CD4-positive, alpha-beta T cell treated with Interleukin-12 subunit alpha and Interleukin-12 subunit beta, for 1 hour (primary cell): Measurements from ENCODE around the gene MYO9A.

Experiments
- DNase-seq: peaks from one replicate; pipeline ENCODE4 v3.0.0-alpha.2; 2020

MYO9A gene

DNA sequence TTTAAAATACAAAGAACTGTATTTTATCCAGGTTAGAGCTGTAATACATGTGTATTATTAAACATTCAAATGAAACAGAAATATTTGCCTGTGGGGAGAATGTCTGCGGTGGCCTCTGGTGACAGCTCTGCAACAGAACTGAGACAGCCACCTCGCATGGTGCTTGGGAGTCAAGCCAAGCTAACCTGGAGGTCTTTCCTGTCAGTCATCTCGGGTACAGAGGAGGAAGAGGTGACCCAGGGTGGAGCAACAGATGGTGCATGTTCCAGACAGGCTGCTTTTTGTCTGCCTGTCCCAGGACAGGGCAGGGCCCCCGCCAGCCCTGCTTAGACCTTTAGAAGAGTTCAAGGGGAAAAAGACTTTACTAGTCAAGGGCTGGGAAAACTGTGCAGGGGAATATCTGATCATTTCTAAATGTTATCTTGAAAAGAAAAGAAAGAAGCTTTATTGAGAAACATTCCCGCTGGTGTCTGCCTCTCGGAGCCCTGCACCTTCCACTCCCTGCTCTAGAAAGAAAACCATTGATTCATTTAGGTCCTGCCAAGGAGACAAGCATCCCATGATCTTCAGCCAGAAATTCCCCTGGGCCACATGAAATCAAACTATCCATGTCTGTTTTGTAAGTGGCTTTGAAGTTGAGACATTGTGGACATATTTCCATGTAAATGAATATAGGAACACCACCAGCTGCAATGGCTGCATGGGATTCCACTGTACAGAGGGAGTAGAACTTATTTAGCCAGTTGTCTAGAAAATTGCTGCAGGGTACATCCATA lies 313.1 kb downstream of the MYO9A start:
- DNase-seq, result no peak

DNA sequence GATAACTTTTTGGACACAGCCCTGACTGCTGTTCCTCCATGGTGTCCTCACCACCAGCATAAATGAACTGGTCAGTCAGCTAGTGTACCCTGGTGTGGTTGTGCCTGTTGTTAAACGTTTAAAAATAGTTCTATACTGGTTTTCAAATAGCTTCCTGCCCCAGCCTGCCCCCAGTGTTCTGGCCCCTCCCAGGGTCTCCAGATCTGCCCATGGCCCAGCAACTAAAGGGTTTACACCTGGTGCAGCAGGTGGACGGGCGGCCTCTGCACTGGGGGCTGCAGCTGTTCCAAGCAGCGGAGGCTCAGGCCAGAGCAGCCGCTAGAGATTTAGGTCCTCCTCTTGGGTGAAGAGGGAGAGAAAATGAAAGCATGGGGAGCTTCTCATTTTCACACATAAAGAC lies 313.7 kb downstream of the MYO9A start:
- DNase-seq, result no peak

DNA sequence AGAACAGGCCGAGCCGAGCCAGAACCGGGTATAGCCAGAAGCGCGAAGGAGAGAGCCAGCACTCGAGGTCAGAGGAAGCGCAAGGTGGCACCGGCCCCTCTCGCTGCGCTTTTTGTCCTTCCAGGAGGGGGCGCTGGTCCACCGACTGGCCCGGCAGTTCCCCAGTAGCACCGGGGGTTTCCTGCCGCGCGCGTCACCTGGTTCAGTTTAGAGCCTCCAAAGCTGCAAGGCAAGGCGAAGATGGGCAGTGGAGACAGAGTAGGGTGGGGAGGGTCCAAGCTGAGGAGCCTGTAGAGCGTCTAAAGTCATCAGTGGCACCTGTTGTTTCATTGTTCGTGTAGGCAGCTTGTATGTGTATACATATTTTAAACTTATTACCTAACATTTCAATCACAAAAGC lies 315.2 kb downstream of the MYO9A start:
- no peak for DNase-seq

DNA sequence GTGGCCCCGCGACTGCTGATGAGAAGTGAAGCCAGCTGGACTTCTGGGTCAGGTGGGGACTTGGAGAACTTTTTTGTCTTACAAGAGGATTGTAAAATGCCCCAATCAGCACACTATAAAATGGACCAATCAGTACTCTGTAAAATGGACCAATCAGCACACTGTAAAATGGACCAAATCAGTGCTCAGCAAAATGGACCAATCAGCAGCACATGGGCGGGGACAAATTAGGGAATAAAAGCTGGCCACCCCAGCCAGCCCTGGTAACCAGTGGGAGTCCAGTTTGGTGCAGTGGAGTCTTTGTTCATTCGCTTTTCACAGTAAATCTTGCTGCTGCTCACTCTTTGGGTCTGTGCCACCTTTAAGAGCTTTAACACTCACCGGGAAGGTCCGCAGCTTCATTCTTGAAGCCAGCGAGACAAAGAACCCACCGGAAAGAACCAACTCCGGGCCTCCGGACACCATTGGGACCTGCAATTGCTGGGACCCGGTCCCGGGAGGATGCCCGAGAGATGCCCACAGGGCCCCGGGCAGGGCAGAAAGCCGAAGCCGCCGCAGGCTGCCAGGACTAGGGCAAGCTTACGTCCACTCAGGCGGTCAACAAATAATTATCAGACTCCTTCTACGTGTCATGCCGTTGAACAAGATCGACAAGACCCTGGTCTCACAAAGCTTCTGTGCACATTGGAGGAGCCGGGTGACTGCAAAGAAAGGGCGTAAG lies 315.9 kb downstream of the MYO9A start:
- DNase-seq, result no peak

DNA sequence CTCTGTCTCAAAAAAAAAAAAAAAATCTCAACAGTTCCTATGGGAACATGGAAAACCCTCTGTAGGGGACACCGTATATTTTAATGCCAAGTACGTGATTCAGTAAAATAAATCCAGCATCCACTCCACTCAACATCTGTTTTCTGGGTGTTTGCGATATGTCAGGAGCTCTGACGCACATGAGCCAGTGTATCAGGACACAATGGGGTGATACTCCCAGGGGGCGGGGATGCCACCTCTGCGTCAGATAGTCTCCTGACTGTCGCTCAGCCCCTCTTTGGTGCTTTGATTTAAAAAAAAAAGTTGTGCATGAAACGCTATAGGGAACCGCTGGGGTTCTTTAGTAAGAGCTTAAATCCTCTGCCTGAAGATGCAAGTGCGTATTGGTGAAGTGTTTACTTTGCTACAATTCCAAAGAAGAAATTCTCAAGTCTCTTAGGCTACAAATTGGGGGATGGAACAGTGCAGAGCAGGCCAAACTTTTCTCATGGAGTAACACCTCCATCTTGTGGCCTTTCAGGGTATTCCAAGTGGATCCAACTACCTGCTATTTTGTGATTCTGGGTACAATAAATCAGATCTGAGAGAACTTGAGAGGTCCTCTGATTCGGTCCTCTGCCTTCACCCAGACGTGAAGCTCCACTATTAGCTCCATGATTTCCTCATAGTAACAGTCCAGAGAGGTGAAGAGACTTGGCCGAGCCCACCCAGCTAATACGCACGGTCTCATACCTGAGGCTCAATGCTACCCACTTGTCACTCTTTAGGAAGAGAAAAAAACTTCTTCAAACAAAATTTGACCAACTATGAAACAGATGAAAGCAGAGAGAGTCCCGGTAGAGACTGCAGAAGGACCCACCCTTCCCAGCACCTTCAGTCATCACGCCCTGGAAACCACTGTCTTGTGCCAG lies 316.9 kb downstream of the MYO9A start:
- peak; percentile 21 for DNase-seq

DNA sequence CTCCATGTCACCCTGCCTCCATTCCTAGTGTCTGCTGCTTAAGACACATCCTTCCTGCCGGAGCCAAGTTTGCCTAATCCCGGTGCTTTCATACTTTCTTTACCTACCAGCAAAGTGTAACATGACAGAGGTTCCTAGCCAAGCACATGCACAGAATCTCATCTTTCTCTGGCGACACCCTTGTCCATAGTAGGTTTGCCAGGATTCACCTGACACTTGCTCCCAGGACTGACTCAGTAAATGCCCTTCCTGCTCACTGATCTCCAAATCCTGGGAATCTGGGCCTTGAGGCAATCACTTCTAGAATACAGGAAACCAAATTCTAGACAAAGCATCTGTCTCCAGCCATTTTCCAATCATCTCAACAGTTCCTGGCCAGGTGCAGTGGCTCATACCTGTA lies 317.8 kb downstream of the MYO9A start:
- no peak for DNase-seq

DNA sequence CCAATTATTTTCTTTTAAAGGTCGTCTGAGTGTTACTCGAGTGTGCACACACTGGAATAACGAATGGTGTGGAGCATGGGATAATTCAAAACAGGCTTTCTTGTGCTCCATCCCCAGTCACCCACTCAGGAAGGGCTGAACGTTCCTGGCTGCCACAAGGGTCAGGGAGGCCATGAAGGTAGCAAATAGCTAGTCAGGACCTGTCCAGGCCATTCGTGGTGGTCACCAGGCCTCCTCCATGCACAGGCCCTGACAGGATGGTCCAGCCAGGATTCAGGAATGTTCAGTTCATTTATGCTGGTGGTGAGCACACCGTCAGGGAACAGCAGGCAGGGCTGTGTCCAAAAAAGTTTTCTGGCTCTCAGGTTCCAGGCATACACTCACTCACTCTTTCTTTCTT lies 319.3 kb downstream of the MYO9A start:
- no peak for DNase-seq

DNA sequence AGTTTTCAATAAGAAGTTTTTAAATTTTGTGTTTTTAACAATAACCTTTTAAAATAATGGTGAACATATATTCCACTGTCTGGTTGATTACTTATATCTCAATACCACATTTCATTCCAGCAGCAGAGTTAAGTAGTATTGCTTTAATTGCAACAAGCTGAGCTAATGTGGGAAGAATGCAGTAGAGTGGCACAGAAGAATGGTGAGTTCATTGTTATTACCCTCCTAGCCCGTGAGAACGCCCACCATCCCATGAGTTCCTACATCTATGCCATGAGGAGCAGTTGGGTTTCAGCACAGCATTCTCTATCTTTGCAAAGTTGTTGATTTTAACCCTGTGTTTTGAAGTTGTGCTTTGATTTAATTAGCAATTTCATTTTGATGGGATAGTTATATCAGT lies 325.4 kb downstream of the MYO9A start:
- DNase-seq, result no peak

DNA sequence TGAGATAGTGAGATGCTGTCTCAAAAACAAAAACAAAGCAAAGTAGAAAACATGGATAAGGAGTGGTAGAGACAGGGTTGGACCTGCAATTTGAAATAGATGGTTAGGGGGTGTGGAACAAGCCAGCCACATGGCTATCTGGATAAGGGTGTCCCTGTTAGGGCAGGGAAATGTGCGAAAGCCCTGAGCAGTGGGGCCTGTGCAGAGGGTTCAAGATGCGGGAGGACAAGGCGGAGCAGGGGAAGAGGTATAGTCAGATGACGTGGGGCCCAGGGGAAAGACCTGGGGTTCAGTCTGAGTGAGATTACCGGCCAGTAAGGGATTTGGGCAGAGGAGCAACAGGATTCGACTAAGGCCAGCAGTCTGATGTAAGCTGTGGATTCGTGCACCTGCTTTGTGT lies 326.0 kb downstream of the MYO9A start:
- DNase-seq, result no peak

DNA sequence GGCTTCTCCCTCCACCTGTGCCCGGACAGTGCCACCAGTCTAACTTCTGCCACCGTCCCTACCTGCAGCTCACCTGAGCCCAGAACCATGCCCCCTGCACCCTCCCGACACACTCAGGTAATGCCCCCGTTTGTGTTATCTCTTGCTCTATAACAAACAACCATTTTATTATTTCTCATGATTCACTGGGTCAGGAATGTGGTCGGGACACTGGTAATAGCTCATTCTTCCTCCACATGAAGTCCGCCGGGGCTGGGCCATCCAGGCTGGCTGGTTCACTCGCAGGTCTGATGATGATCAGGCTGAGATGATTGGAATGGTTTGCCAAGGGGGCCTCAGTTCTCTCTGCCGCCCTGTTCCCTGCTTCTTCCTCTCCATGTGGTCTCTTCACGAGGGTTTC lies 327.9 kb downstream of the MYO9A start:
- DNase-seq, result no peak

DNA sequence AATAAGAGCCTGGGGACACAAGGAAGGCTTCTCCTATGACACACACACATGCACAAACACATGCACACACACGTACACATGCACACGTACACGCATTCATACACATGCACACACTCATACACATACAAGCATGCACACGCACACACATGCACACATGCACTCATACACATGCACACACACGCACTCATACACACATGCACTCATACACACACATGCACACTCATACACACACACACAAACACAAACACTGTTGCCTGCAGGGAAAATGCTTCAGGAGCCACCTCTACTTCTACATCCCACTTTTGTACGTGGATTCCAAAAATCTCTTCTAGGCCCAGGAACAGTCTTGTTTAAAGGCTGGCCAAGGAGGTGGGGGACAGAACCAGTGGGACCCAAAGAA lies 328.3 kb downstream of the MYO9A start:
- DNase-seq, result no peak

DNA sequence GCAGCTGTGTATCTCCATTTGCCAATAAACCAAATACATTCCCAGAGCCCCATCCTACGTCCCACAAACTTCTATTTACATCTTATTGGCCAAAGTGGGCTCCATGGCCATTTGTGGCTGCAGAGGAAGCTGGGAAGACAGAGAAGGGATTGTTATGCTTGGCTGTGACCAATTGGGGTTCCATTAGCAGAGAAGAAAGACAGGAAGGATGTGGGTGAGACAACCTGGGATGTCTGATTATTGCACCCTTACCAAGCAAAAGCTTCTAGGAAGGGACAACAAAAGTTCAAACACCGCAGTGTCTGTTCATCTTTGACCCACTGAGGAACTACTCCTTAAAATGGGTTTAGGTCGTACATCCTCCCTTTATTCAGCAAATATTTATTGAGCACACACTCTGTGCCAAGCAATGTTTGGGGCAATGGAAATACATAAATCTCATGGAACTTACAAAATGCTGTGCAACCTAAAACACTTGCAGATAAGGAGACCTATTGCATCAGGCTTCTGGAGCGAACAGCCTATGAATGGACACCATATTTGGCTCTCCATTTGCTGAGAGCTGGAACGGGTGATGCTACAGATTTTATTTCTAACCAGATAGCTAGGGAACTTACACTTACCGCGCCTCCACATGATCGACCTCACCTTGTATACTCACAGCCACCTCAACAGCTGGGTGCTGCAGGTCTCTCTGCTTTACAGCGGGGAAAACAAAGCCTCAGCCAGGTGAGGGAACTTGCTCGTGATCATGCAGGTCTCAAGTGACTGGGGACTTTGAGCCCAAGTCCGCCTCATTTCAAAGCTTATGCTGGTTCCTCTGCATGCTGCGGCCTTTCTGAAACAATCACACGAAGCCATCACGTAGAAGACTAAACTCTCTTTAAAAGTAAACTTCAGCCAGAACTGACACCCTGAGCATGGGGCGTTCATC lies 329.0 kb downstream of the MYO9A start:
- DNase-seq, result no peak

DNA sequence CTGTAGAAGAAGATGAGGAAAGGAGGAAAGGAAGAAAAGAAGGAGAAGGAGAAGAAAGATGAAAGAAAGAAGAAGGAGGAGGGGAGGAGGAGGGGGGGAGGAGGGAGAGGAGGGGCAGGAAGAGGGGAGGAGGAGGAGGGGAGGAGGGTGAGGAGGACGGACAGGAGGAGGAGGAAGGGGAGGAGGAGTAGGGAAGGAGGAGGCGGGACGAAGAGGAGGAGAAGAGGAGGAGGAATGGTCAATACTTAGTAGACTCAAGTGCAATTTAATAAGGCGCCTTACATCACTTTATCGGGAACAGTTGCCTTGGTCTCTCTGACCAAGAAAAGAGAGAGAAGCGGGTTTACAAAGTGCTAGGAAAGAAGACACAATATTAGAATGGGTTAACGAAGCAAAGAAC lies 331.3 kb downstream of the MYO9A start:
- no peak for DNase-seq

DNA sequence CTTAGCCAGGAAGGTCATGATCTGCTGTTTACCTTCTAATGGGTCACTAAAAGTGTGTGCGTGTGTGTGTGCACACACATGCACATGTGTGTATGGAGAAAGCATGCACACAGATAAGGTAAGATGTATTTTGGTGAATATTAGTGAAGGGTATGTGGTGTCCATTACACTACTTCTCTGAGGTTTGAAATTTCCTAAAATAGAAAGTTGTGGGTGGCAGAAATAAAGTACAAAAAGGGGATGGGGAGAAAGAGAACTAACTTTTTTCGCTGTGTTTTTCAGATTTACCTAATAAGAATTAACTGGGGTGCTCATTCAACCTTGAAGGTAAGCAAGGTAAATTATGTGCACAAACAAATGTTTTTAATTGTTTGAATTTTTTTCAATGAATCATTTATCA lies 332.0 kb downstream of the MYO9A start:
- DNase-seq, result no peak

DNA sequence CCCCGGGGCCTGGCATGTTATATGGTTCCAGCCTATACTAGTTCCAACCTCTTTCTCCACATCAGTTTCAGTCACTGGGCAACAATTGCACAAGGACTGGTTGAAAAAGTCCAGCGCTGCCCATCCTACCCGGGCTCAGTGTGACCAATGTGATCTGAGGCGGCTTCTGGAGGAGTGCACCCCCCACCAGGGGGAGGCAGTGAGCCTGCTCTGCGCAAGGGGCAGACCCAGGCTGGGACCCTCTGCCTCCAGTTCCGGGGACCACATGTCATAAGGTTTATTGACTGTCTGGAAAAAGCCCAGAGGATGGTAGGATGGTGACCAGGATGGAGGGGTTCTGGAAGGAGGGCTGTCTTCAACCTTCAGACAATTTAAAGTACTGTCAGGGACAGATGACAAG lies 333.2 kb downstream of the MYO9A start:
- DNase-seq, result no peak

DNA sequence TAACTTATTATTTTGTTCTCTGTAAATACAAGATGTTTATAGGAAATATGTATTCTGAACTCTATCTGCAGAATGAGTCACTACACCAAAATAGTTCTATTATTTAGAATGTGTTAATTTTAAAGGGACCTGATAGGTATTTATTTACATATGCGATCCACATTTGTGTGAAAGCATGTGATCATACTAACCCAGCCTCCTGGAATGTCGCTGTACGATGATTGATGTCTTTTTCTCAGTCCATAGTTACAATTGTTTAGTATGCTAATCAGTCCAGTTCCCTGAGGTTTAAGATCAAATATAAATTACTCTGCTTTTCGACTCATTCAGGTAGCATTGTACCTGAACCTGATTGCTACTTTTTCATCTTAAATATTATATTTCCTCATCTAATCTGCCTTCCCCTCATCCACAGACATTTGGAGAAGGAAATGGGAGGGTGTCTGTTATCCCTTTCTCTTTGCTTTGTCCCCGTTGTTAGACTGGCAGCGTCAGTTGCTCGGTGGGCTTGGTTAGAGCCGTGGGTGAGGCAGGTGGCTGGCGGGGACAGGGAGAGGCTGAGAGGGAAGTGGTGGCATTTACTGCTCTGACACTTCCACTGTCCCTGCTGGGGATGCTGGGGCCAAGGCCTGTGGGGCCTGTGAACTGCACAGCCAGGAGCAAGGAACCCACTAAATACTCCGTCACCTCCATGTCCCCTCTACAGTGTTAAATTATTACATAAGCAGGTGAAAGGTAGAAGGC lies 335.4 kb downstream of the MYO9A start:
- no peak for DNase-seq

DNA sequence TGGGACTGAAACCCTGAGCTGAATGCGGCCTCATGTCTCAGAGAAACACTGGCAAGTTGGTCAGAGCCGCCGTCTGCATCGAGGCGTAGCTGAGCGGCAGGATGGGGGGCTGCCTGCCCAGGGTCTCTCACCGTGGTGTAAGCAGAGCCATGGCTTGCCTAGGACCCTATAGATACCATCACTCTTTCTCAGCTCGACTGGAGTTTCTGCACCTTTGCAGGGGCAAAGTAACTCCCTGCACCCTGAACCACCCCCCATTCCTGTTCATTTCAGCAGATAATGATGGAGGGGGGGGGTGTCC lies 336.0 kb downstream of the MYO9A start:
- DNase-seq, result no peak

DNA sequence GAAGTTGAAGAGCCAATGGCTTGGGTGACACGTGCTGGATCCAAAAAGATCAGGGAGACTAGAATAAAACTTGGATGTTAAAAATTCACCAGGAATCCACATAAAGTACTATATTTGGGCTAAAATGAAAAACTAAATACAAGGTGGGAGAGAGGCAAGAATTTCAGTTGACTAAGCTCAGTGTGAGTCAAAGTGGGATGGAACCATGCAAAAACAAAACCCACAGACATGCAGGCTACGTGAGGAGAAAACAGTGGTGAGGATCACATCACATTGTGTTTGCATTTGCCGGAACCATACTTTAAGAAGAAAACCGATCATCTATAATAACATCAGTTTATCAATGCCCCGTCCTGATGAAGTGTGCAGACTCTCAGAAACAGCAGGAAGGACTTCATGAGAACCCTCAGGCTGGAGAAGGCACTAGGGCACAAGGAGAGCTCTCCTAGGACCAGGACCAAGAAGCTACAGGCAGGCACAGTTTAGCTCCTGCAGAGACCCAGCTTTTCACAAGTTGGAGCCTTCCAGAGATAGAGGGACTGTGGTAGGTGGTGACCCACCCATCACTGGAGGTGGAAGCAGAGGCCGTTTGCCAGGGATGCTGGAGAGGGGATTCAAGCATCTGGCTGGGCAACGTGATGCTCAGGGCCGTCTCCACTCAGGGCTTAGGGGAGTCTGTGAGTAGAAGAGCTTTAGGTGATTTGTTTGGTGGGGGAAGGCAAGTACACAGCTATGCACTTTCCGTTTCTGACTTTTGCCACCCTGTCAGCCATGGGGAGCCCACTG lies 336.6 kb downstream of the MYO9A start:
- DNase-seq, result no peak

DNA sequence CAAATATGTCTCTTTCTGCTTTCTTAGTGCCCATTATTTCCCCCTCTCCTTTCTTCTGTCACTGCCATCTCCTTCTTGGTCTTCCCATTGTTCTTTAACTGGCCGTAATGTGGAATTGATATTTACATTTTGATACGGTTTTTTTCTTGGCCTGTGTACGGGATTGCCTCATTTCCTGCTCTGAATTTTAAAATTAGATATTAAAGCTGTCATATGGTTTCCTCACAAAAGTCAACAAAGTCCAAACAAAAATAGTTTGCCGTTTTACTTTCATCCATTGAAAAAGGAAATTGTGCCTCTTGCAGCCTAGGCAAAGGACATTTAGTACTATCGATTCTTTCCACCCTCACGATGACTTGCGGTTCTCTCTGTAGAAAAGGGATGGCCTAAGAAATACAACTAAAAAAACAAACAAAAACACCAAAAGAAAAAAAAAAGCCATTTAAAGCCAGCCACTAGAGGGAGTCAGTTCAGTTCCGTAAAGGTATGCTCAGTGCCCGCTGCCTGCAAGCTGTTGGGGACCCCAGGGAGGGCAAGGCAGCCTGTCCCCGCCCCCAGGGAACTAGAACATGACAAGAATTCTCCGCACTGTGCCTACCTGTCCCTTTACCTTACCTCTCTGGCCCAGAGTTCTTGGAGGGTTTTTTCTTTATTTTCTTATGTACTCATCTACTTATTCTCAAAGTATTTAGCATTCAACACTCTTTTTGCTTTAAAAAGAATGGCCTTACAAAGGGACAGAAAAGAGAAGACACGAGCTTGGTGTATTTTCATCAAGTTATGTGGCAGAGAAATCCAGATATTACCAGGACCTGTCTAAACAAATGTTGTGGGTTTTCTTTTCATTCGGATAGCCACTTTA lies 337.6 kb downstream of the MYO9A start:
- DNase-seq, result peak; percentile 26
